ENCODE results near the gene CACNA1A. TPM values are rescaled to one million over a fixed set of nuclear protein-coding genes. Genes with fewer than 3 reads are reported as not detected.

The CACNA1A gene
- total and polyA plus RNA-seq, 2 of the 13 experiments (the other 11 are each of a cell fraction or from before 2014, with no cell fraction given): not detected

DNA sequence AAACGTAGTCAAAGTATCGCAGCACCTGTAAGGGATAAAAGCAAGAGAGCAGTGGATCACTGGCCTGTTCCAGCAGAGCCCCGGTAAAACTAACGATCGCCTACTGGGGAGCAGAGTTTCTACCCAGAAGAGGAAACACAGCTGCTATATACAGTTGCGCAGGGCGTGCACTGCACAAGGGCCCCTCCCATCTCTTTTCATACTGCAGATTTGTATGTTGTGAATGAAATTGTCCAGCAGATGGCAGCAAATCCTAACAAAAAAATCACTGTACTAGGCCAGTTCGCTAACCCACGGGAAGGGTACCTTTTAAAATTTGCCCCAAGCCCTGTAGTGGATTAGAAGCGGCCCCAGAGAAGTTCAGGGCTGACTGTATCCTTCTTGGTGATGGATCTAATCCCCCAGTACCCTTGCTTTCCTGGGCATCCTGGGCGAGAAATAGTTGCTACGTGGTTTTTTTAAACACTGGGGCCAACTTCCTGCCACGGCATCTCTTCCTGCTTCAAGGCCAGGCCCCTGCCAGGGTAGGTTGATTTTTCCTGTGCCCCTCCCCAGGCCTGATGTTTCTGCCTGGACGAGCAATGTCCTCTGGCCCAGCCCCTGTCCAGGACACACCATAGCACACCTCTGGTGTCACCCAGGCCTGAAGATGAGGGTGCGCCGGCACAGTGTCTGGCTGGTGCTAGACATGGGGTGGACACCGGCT is 229.0 kb downstream of the CACNA1A start:
- H4K20me1 ChIP-seq (ENCODE audit: insufficient read depth, low read length): no peaks in the 10 kb centered on the region
- in situ Hi-C loops (cut with HindIII; ENCODE audit: extremely low pct_ligation_motif_present, low pct_unique_long_range_greater_than_20kb) (loop anchor here (5.0 to 10.0 kb wide), 3 partner anchors 155 to 448 kb away; no protein-coding TSS in a partner anchor), intact Hi-C loops (cut with micrococcal nuclease; ENCODE audit: unreplicated experiment) (loop anchor here (1.0 kb wide), 1 partner anchor 154 kb away; no protein-coding TSS in a partner anchor)
- CTCF ChIA-PET (ENCODE audit: low intra/inter-chr PET ratio, low total read pairs): interaction anchor here (0.8 to 2.5 kb wide), 5 partner anchors 43 to 312 kb away, joined by 3 to 41 read pairs (median 9); no protein-coding TSS in a partner anchor
- no peak overlapping the region for H3K9ac ChIP-seq (ENCODE audit: insufficient read depth, low read depth, low read length)
- peak; percentile 90 for FAIRE-seq
- POLR2A ChIA-PET: no interaction called here
- ATAC-seq: peak; percentile 89
- H3K9me3 ChIP-seq (ENCODE audit: low read length): no peaks in the 10 kb centered on the region
- no peak overlapping the region for H2AFZ ChIP-seq (ENCODE audit: low read length)
- no peaks in the 10 kb centered on the region; a peak in 1 of 5 replicates for H3K27me3 ChIP-seq (ENCODE audit: control insufficient read depth in 1 of 2, insufficient read depth in 2 of 2, low read length in 2 of 2)
- 30% methylated on average over 15 of the region's 17 CpGs for WGBS (ENCODE audit: low lambda C conversion rate)
- H3K36me3 ChIP-seq (replicated peaks in 1 of 2; ENCODE audit: control insufficient read depth in 1 of 2, insufficient read depth in 2 of 2, low read length in 2 of 2): no peaks in the 10 kb centered on the region
- peak overlapping the region; percentile 55 for H3K4me2 ChIP-seq (ENCODE audit: low read depth, low read length)
- H3K4me1 ChIP-seq (ENCODE audit: insufficient read depth, low read length): no peaks in the 10 kb centered on the region
- no peak overlapping the region for H3K27ac ChIP-seq (ENCODE audit: extremely low read length, insufficient read depth, low read length)
- H3K4me3 ChIP-seq (replicated peaks in 1 of 3; ENCODE audit: insufficient read depth in 1 of 3, low read depth in 2 of 3, low read length in 3 of 3): no peak overlapping the region
- peak; percentile 66 for DNase-seq (ENCODE audit: low spot score)
- no TSS peak for BruUV-seq (replicated peaks)
- H3K79me2 ChIP-seq (ENCODE audit: insufficient read depth, low read length): no peaks in the 10 kb centered on the region
- TF ChIP-seq SP5 (CRISPR knock-in tag; IDR thresholded peaks at IDR 0.05; ENCODE audit: borderline replicate concordance, low read depth): peak; percentile 64
- 0 out of 2 replicates have a peak, but pooled peaks have one; percentile 27 for TF ChIP-seq EEA1 (CRISPR knock-in tag; IDR thresholded peaks at IDR 0.05; ENCODE audit: borderline replicate concordance)
- peak; percentile 97 for TF ChIP-seq ZMYM3 (CRISPR knock-in tag; IDR thresholded peaks at IDR 0.05)
- TF ChIP-seq STAG1 (CRISPR knock-in tag; IDR thresholded peaks at IDR 0.05): peak; percentile 82
- TF ChIP-seq KLF16 (CRISPR knock-in tag; IDR thresholded peaks at IDR 0.05): 0 out of 4 replicates have a peak, but pooled peaks of 1 of the 2 experiments have one; percentile 24
- TF ChIP-seq ZNF354B (CRISPR knock-in tag; IDR thresholded peaks at IDR 0.05): no peak
- no peak for TF ChIP-seq HMG20B (CRISPR knock-in tag; conservative IDR thresholded peaks at IDR 0.05)
- TF ChIP-seq MAZ (IDR thresholded peaks at IDR 0.05; ENCODE audit: borderline replicate concordance, low read depth, low read length): no peak; the same call in 1 of the 2 replicates
- TF ChIP-seq MAZ (CRISPR knock-in tag; IDR thresholded peaks at IDR 0.05; ENCODE audit: low read depth): 0 out of 2 replicates have a peak, but pooled peaks have one; percentile 24
- TF ChIP-seq, protein P1, sequence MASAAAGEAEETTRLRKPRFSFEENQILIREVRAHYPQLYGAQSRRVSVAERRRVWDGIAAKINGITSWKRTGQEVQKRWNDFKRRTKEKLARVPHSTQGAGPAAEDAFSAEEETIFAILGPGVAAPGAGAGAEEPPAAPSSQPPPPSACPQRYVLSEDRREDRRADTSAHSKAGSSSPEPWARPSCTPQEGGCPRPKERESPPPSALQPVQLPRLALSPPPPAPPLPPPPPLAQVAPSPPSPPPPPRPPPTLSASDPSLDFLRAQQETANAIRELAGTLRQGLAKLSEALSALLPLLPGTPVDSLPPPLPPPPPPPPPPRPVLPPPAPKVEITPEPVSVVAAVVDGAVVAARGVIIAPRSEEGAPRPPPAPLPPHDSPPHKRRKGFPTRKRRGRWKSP (CRISPR knock-in tag; IDR thresholded peaks at IDR 0.05): no peak
- TF ChIP-seq MTF2 (CRISPR knock-in tag; IDR thresholded peaks at IDR 0.05; ENCODE audit: borderline replicate concordance): no peak
- TF ChIP-seq HOXA3 (CRISPR knock-in tag; IDR thresholded peaks at IDR 0.05): 0 out of 2 replicates have a peak, but pooled peaks have one; percentile 15
- peak; percentile 72 for TF ChIP-seq RAD21 (CRISPR knock-in tag; IDR thresholded peaks at IDR 0.05)
- peak; percentile 62; the same call in 1 of the 2 replicates for TF ChIP-seq CHD4 (IDR thresholded peaks at IDR 0.05; ENCODE audit: borderline replicate concordance, low read length)
- TF ChIP-seq, protein P2, sequence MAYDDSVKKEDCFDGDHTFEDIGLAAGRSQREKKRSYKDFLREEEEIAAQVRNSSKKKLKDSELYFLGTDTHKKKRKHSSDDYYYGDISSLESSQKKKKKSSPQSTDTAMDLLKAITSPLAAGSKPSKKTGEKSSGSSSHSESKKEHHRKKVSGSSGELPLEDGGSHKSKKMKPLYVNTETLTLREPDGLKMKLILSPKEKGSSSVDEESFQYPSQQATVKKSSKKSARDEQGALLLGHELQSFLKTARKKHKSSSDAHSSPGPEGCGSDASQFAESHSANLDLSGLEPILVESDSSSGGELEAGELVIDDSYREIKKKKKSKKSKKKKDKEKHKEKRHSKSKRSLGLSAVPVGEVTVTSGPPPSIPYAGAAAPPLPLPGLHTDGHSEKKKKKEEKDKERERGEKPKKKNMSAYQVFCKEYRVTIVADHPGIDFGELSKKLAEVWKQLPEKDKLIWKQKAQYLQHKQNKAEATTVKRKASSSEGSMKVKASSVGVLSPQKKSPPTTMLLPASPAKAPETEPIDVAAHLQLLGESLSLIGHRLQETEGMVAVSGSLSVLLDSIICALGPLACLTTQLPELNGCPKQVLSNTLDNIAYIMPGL (CRISPR knock-in tag; IDR thresholded peaks at IDR 0.05; ENCODE audit: borderline replicate concordance in 1 of 2, low read depth in 1 of 2): 0 out of 4 replicates have a peak, but pooled peaks of 1 of the 2 experiments have one; percentile 46
- peak; percentile 69; the same call in 1 of the 2 replicates for TF ChIP-seq KDM1A (CRISPR knock-in tag; IDR thresholded peaks at IDR 0.05)
- TF ChIP-seq ZNF749 (CRISPR knock-in tag; IDR thresholded peaks at IDR 0.05; ENCODE audit: borderline replicate concordance): peak; percentile 46; the same call in 1 of the 2 replicates
- no peak for TF ChIP-seq REL (CRISPR knock-in tag; conservative IDR thresholded peaks at IDR 0.05)

Data from HepG2 (cell line).